ENCODE results near the gene OR2A12.

Gene OR2A12

GRCh38 chr7:144142187-144142586, 56.1 kb downstream of the OR2A12 start:
- Histone ChIP-seq H3K27me3 (ENCODE audit: control insufficient read depth in 5 of 5, insufficient read depth in 4 of 5, low read length in 5 of 5) (no peaks in the 10 kb centered on the region), H3K4me1 (ENCODE audit: control insufficient read depth in 5 of 5, insufficient read depth in 5 of 5, low read length in 5 of 5) (no peaks in the 10 kb centered on the region), H3K4me3 (ENCODE audit: low read depth in 1 of 5, low read length in 5 of 5) (no peak overlapping the region), H3K36me3 (ENCODE audit: control insufficient read depth in 5 of 5, insufficient read depth in 5 of 5, low read length in 5 of 5) (no peaks in the 10 kb centered on the region), H3K27ac (ENCODE audit: low read depth, low read length) (no peak overlapping the region), H3K9ac (ENCODE audit: low read length in 5 of 5) (no peak overlapping the region), H3K9me3 (ENCODE audit: control insufficient read depth in 5 of 5, low read length in 5 of 5) (peaks cover 0 to 11% (median 9%) of the 10 kb centered on the region in 5 donors)

- no peak overlapping the region for H3K27ac ChIP-seq (ENCODE audit: low read depth, low read length)
- H3K36me3 ChIP-seq (ENCODE audit: control insufficient read depth in 5 of 5, insufficient read depth in 5 of 5, low read length in 5 of 5), result no peaks in the 10 kb centered on the region
- H3K4me3 ChIP-seq (ENCODE audit: low read depth in 1 of 5, low read length in 5 of 5), result no peak overlapping the region
- no peaks in the 10 kb centered on the region for H3K4me1 ChIP-seq (ENCODE audit: control insufficient read depth in 5 of 5, insufficient read depth in 5 of 5, low read length in 5 of 5)
- no peak overlapping the region for H3K9ac ChIP-seq (ENCODE audit: low read length in 5 of 5)
- H3K27me3 ChIP-seq (ENCODE audit: control insufficient read depth in 5 of 5, insufficient read depth in 4 of 5, low read length in 5 of 5), result no peaks in the 10 kb centered on the region
- H3K9me3 ChIP-seq (ENCODE audit: control insufficient read depth in 5 of 5, low read length in 5 of 5), result peaks cover 3 to 29% (median 24%) of the 10 kb centered on the region in 5 donors
Observed at GRCh38 chr7:144144426-144144825, 58.3 kb downstream of the OR2A12 start.

- Histone ChIP-seq H3K4me1 (ENCODE audit: control insufficient read depth in 5 of 5, insufficient read depth in 5 of 5, low read length in 5 of 5) (no peaks in the 10 kb centered on the region), H3K27ac (ENCODE audit: low read depth, low read length) (no peak overlapping the region), H3K4me3 (ENCODE audit: low read depth in 1 of 5, low read length in 5 of 5) (peak overlapping the region in 1 of 5 donors; percentile 33), H3K9ac (ENCODE audit: low read length in 5 of 5) (no peak overlapping the region), H3K27me3 (ENCODE audit: control insufficient read depth in 5 of 5, insufficient read depth in 4 of 5, low read length in 5 of 5) (no peaks in the 10 kb centered on the region), H3K9me3 (ENCODE audit: control insufficient read depth in 5 of 5, low read length in 5 of 5) (peaks cover 9 to 31% (median 25%) of the 10 kb centered on the region in 5 donors), H3K36me3 (ENCODE audit: control insufficient read depth in 5 of 5, insufficient read depth in 5 of 5, low read length in 5 of 5) (no peaks in the 10 kb centered on the region)
Observed at GRCh38 chr7:144148224-144148827, 62.2 kb downstream of the OR2A12 start.
